ENCODE results near the gene TBX15.

Gene TBX15

GRCh38 chr1:118973531-118974137, 14.5 kb downstream of the TBX15 start:
- Histone ChIP-seq H3K36me3 (ENCODE audit: control insufficient read depth in 2 of 2, insufficient read depth in 2 of 2, low read length in 2 of 2) (no peaks in the 10 kb centered on the region), H3K27ac (ENCODE audit: low read length) (no peak overlapping the region), H3K9me3 (ENCODE audit: control insufficient read depth in 2 of 2, low read length in 2 of 2) (peaks cover 0 to 8% of the 10 kb centered on the region in 2 donors), H3K4me1 (ENCODE audit: control insufficient read depth, insufficient read depth, low read length) (no peaks in the 10 kb centered on the region), H3K4me3 (ENCODE audit: low read length in 2 of 2) (no peak overlapping the region), H3K9ac (ENCODE audit: low read length in 2 of 2) (no peak overlapping the region), H3K27me3 (ENCODE audit: control insufficient read depth in 1 of 2, insufficient read depth in 2 of 2, low read length in 2 of 2) (peaks cover 14 to 25% of the 10 kb centered on the region in 2 donors)

GRCh38 chr1:118973032-118973431, 15.1 kb downstream of the TBX15 start:
- H3K27me3 ChIP-seq (ENCODE audit: control insufficient read depth in 1 of 2, insufficient read depth in 2 of 2, low read length in 2 of 2), result peaks cover 9 to 25% of the 10 kb centered on the region in 2 donors
- H3K9me3 ChIP-seq (ENCODE audit: control insufficient read depth in 2 of 2, low read length in 2 of 2), result peaks cover 0 to 8% of the 10 kb centered on the region in 2 donors
- no peak overlapping the region for H3K27ac ChIP-seq (ENCODE audit: low read length)
- H3K4me3 ChIP-seq (ENCODE audit: low read length in 2 of 2), result no peak overlapping the region
- no peaks in the 10 kb centered on the region for H3K4me1 ChIP-seq (ENCODE audit: control insufficient read depth, insufficient read depth, low read length)
- no peaks in the 10 kb centered on the region for H3K36me3 ChIP-seq (ENCODE audit: control insufficient read depth in 2 of 2, insufficient read depth in 2 of 2, low read length in 2 of 2)
- H3K9ac ChIP-seq (ENCODE audit: low read length in 2 of 2), result no peak overlapping the region

- Histone ChIP-seq H3K9ac (ENCODE audit: low read length in 2 of 2) (no peak overlapping the region), H3K9me3 (ENCODE audit: control insufficient read depth in 2 of 2, low read length in 2 of 2) (peaks cover 0 to 3% of the 10 kb centered on the region in 2 donors), H3K27me3 (ENCODE audit: control insufficient read depth in 1 of 2, insufficient read depth in 2 of 2, low read length in 2 of 2) (peaks cover 3 to 16% of the 10 kb centered on the region in 2 donors), H3K4me3 (ENCODE audit: low read length in 2 of 2) (no peak overlapping the region), H3K27ac (ENCODE audit: low read length) (no peak overlapping the region), H3K4me1 (ENCODE audit: control insufficient read depth, insufficient read depth, low read length) (no peaks in the 10 kb centered on the region), H3K36me3 (ENCODE audit: control insufficient read depth in 2 of 2, insufficient read depth in 2 of 2, low read length in 2 of 2) (no peaks in the 10 kb centered on the region)
Observed at GRCh38 chr1:118970451-118970850, 17.7 kb downstream of the TBX15 start.

- H3K9me3 ChIP-seq (ENCODE audit: control insufficient read depth in 2 of 2, low read length in 2 of 2), result no peaks in the 10 kb centered on the region
- H3K36me3 ChIP-seq (ENCODE audit: control insufficient read depth in 2 of 2, insufficient read depth in 2 of 2, low read length in 2 of 2), result no peaks in the 10 kb centered on the region
- H3K4me1 ChIP-seq (ENCODE audit: control insufficient read depth, insufficient read depth, low read length), result no peaks in the 10 kb centered on the region
- no peak overlapping the region for H3K4me3 ChIP-seq (ENCODE audit: low read length in 2 of 2)
- no peak overlapping the region for H3K27ac ChIP-seq (ENCODE audit: low read length)
- H3K27me3 ChIP-seq (ENCODE audit: control insufficient read depth in 1 of 2, insufficient read depth in 2 of 2, low read length in 2 of 2), result peaks cover 0 to 2% of the 10 kb centered on the region in 2 donors
- no peak overlapping the region for H3K9ac ChIP-seq (ENCODE audit: low read length in 2 of 2)
Observed at GRCh38 chr1:118963456-118964430, 24.4 kb downstream of the TBX15 start.

- Histone ChIP-seq H3K27me3 (ENCODE audit: control insufficient read depth in 1 of 2, insufficient read depth in 2 of 2, low read length in 2 of 2) (peaks cover 0 to 2% of the 10 kb centered on the region in 2 donors), H3K4me1 (ENCODE audit: control insufficient read depth, insufficient read depth, low read length) (no peaks in the 10 kb centered on the region), H3K9me3 (ENCODE audit: control insufficient read depth in 2 of 2, low read length in 2 of 2) (no peaks in the 10 kb centered on the region), H3K36me3 (ENCODE audit: control insufficient read depth in 2 of 2, insufficient read depth in 2 of 2, low read length in 2 of 2) (no peaks in the 10 kb centered on the region), H3K9ac (ENCODE audit: low read length in 2 of 2) (no peak overlapping the region), H3K4me3 (ENCODE audit: low read length in 2 of 2) (no peak overlapping the region), H3K27ac (ENCODE audit: low read length) (no peak overlapping the region)
Observed at GRCh38 chr1:118963138-118963455, 25.0 kb downstream of the TBX15 start.

GRCh38 chr1:118961156-118961555, 27.0 kb downstream of the TBX15 start:
- H3K9ac ChIP-seq (ENCODE audit: low read length in 2 of 2), result no peak overlapping the region
- no peaks in the 10 kb centered on the region for H3K4me1 ChIP-seq (ENCODE audit: control insufficient read depth, insufficient read depth, low read length)
- no peaks in the 10 kb centered on the region for H3K9me3 ChIP-seq (ENCODE audit: control insufficient read depth in 2 of 2, low read length in 2 of 2)
- no peak overlapping the region for H3K4me3 ChIP-seq (ENCODE audit: low read length in 2 of 2)
- H3K36me3 ChIP-seq (ENCODE audit: control insufficient read depth in 2 of 2, insufficient read depth in 2 of 2, low read length in 2 of 2), result no peaks in the 10 kb centered on the region
- peaks cover 0 to 2% of the 10 kb centered on the region in 2 donors for H3K27me3 ChIP-seq (ENCODE audit: control insufficient read depth in 1 of 2, insufficient read depth in 2 of 2, low read length in 2 of 2)
- H3K27ac ChIP-seq (ENCODE audit: low read length), result no peak overlapping the region

GRCh38 chr1:118960567-118961136, 27.5 kb downstream of the TBX15 start:
- Histone ChIP-seq H3K27me3 (ENCODE audit: control insufficient read depth in 1 of 2, insufficient read depth in 2 of 2, low read length in 2 of 2) (peaks cover 0 to 2% of the 10 kb centered on the region in 2 donors), H3K4me3 (ENCODE audit: low read length in 2 of 2) (no peak overlapping the region), H3K9me3 (ENCODE audit: control insufficient read depth in 2 of 2, low read length in 2 of 2) (no peaks in the 10 kb centered on the region), H3K9ac (ENCODE audit: low read length in 2 of 2) (no peak overlapping the region), H3K4me1 (ENCODE audit: control insufficient read depth, insufficient read depth, low read length) (no peaks in the 10 kb centered on the region), H3K36me3 (ENCODE audit: control insufficient read depth in 2 of 2, insufficient read depth in 2 of 2, low read length in 2 of 2) (no peaks in the 10 kb centered on the region), H3K27ac (ENCODE audit: low read length) (no peak overlapping the region)

- H3K4me3 ChIP-seq (ENCODE audit: low read length in 2 of 2), result no peak overlapping the region
- no peak overlapping the region for H3K9ac ChIP-seq (ENCODE audit: low read length in 2 of 2)
- H3K27ac ChIP-seq (ENCODE audit: low read length), result no peak overlapping the region
- H3K4me1 ChIP-seq (ENCODE audit: control insufficient read depth, insufficient read depth, low read length), result no peaks in the 10 kb centered on the region
- H3K27me3 ChIP-seq (ENCODE audit: control insufficient read depth in 1 of 2, insufficient read depth in 2 of 2, low read length in 2 of 2), result peaks cover 0 to 2% of the 10 kb centered on the region in 2 donors
- H3K9me3 ChIP-seq (ENCODE audit: control insufficient read depth in 2 of 2, low read length in 2 of 2), result no peaks in the 10 kb centered on the region
- no peaks in the 10 kb centered on the region for H3K36me3 ChIP-seq (ENCODE audit: control insufficient read depth in 2 of 2, insufficient read depth in 2 of 2, low read length in 2 of 2)
Observed at GRCh38 chr1:118960026-118960561, 28.0 kb downstream of the TBX15 start.

- Histone ChIP-seq H3K36me3 (ENCODE audit: control insufficient read depth in 2 of 2, insufficient read depth in 2 of 2, low read length in 2 of 2) (no peaks in the 10 kb centered on the region), H3K4me3 (ENCODE audit: low read length in 2 of 2) (no peak overlapping the region), H3K27me3 (ENCODE audit: control insufficient read depth in 1 of 2, insufficient read depth in 2 of 2, low read length in 2 of 2) (peaks cover 0 to 2% of the 10 kb centered on the region in 2 donors), H3K9ac (ENCODE audit: low read length in 2 of 2) (no peak overlapping the region), H3K9me3 (ENCODE audit: control insufficient read depth in 2 of 2, low read length in 2 of 2) (no peaks in the 10 kb centered on the region), H3K4me1 (ENCODE audit: control insufficient read depth, insufficient read depth, low read length) (no peaks in the 10 kb centered on the region), H3K27ac (ENCODE audit: low read length) (no peak overlapping the region)
Observed at GRCh38 chr1:118958937-118959631, 29.1 kb downstream of the TBX15 start.

- Histone ChIP-seq H3K27me3 (ENCODE audit: control insufficient read depth in 1 of 2, insufficient read depth in 2 of 2, low read length in 2 of 2) (no peaks in the 10 kb centered on the region), H3K4me3 (ENCODE audit: low read length in 2 of 2) (no peak overlapping the region), H3K9me3 (ENCODE audit: control insufficient read depth in 2 of 2, low read length in 2 of 2) (no peaks in the 10 kb centered on the region), H3K36me3 (ENCODE audit: control insufficient read depth in 2 of 2, insufficient read depth in 2 of 2, low read length in 2 of 2) (no peaks in the 10 kb centered on the region), H3K9ac (ENCODE audit: low read length in 2 of 2) (no peak overlapping the region), H3K27ac (ENCODE audit: low read length) (no peak overlapping the region), H3K4me1 (ENCODE audit: control insufficient read depth, insufficient read depth, low read length) (no peaks in the 10 kb centered on the region)
Observed at GRCh38 chr1:118958140-118958539, 30.0 kb downstream of the TBX15 start.
